HG03565 (cell line): Measurements from ENCODE around the gene COBL.

ENCODE experiments used
- ATAC-seq: cut with Tn5 transposase; IDR thresholded peaks from one replicate; pipeline ENCODE4 v1.9.1; 2021; ENCODE audit warnings: mild to moderate bottlenecking, moderate library complexity; ENCODE audit not compliant: unreplicated experiment

The COBL gene

GRCh38 chr7:51256209-51256781, 60.3 kb downstream of the COBL start:
- ATAC-seq: no peak

GRCh38 chr7:51255536-51256208, 60.9 kb downstream of the COBL start:
- ATAC-seq: no peak

- ATAC-seq: no peak
Measured at GRCh38 chr7:51255036-51255435, 61.6 kb downstream of the COBL start.

- no peak for ATAC-seq
Measured at GRCh38 chr7:51253157-51253556, 63.5 kb downstream of the COBL start.

DNA sequence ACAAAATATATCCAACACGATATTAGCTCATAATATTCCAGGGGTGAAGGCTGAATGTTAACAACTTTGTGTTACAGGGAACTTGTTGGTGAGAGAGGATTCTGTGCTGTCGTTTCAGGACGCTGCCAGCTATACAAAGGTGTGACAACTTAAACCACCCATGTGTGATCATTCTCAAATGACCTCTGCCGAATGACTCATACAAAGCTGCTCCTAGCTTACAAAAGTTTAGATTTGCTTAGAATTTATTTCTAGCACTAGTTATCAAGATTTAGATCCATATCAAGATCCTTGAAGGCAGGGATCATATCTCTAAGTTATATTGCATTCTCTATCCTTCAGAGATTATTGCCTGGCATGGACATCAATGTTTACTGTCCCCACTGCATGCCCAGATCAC, 65.3 kb downstream of the COBL start:
- ATAC-seq: no peak

GRCh38 chr7:51250512-51250911, 66.1 kb downstream of the COBL start:
- ATAC-seq: no peak

GRCh38 chr7:51249991-51250390, 66.6 kb downstream of the COBL start:
- ATAC-seq: no peak

GRCh38 chr7:51249187-51249945, 67.2 kb downstream of the COBL start:
- no peak for ATAC-seq

DNA sequence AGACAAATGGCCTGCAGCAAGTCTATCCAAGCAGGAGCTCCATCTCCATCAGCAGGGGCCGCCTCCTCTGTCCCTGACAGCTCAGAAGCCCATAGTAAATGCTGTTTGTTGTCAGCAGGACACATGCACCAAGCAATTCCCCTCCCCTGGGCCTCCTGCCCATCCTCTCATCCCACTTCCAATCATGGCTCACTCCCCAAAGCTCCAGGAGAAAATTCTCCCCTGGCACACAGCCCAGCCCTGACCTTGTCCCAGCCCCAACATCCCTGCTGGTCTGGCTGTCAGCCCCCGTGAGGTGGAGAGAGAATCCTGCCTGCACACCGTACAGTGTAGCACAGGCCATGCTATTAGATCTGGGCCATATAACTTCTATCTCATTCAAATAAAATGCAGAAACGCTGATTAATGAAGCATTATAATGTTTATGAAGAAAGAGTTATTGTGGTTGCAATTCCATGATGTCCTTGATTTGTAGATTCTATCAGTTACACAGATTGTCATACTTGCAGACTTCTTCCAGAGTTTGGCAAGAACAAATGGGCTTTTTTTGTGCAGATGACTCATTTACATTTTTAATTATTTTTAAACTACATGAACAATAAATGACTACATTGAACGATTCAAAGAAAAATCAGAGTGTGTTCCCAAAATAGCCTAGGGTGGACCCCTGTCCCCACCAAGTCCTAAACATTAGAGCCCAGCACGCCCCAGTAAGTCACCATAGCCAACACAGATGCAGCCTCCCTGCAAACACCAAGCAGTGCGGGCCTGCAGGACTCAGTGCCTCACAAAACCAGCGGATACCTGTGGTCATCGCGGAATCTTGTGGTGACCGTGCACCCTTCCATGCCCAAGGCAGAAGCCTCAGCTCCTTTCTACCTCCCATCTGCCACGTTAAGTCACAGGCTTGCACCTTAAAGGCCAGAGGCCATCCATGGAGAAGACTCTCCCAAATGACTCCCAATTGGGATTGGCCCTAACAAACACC, 70.1 kb downstream of the COBL start:
- no peak for ATAC-seq

DNA sequence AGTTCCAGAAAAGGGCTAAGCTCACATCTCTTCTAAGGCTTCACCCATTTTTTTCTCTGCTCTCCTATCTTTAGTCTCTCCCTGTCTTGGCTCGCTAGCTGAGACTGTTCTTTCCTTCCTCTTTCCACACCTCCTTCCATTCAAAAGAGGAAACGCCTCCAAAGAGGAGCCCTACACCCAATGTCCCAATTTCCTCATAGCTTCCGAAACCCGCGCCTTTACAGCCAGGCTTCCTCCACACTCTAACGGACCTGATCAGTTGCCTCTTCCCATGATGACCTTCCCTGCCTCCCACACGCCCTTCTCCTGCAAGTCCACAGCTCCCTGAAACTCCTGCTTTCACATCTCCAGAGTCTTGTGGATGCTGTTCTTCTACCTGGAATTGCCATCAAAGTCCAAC, 71.7 kb downstream of the COBL start:
- ATAC-seq: no peak

- no peak for ATAC-seq
Measured at GRCh38 chr7:51244053-51244452, 72.6 kb downstream of the COBL start.

DNA sequence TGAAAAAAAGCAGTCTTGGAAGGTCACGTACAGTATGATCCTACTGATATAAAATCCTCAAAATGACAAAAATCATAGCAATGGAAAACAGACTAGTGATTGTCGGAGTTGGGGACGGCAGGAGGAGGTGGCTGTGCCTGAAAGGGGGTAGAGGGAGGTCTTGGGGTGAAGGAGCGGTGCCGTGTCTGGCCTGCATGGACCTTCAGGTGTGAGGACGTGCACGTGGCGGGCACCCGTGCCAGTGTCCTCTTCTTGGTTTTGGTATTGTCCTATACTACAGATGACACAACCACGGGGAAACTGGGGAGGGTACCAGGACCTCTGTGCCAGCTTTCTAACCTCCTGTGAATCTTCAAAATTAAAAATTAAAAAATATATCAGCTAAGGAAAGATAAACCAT, 73.0 kb downstream of the COBL start:
- ATAC-seq: no peak

DNA sequence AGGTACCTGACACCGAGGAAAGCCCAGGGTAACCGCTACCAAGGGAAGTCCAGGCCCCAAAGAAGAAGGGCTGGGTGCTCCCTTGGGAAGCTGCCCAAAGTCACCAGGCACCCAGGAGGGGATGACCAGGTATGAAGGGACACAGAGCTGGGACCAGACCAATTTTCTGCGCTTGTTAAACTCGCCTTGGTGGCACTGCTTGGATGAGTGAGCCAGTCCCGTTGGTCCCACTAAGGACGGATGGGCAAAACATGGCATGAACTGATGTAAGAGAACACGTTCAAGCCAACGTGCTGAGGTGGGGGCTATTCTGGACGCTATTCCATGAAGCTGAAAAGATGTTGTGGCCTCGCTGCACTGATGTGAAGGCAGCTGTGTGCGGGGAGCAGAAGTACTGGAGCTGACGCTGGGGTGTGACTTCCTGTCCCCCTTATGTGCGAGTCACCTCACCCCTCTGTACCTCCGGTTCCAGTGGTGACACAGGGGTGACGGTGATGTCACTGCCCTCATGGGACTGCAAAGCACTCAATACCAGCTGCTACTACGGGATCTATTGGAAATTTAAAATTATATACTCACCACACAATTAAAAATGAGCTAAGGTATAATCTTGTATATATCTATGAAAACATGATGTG, 73.6 kb downstream of the COBL start:
- no peak for ATAC-seq

DNA sequence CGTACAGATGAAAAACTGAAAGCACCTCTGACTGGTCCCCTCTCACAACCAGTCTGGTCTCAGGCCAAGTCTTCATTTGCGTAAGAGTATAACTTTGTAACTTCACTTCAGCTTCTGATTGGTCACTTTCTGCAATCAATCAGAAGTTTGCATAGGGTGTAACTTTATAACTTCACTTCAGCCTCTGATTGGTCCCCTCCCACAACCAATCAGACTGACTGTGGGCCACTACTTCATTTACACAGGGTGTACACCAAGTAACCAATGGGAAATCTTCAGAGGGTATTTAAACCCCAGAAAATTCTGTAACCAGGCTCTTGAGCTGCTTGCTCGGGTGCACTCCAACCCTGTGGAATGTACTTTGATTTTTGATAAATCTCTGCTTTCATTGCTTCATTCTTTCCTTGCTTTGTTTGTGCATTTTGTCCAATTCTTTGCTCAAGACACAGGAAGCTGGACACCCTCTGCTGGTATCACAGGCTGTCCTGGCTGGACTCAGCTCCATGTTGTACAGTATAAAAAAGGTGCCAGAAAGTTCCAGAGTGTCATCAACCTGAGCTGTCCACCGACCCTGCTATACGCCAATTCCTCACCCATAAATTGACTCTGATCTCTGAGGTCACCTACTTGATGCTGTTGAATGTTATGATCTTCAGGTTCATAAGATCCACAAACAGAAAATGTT, 74.5 kb downstream of the COBL start:
- ATAC-seq: no peak

GRCh38 chr7:51240868-51241267, 75.7 kb downstream of the COBL start:
- ATAC-seq: no peak

- ATAC-seq: no peak
Measured at GRCh38 chr7:51239691-51240090, 76.9 kb downstream of the COBL start.

- no peak for ATAC-seq
Measured at GRCh38 chr7:51238981-51239495, 77.6 kb downstream of the COBL start.

DNA sequence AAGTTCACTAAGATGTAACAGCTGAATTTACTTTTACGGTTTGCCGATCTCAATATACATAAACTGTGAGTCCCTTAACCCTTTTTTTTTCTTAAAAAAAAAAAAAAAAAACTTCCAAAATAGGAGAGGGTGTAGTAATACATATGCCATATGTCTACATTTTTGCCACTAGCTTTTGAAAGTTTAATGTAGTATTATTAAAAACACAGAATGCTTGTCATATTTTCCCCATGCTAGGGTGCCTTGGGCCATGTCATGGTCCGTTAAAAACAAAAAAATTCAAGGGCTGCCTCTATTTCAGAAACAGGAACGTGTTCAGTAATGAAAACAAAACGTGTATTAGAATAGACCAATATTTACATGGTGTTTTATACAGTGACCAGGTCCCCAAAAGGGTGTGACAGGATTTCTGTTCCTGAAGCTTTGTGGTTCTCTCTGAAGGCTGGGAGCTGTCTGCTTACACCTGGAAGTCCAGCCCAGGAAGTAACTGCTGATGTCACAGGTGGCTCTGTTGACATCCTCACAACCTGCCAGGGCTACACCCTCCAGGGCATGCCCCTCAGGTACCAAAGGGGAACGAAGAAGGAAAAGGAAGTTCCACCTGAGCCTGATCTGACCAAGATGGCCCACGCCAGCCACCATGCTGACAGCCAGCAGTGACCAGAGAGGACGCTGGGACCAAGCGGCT, 79.0 kb downstream of the COBL start:
- ATAC-seq: no peak

DNA sequence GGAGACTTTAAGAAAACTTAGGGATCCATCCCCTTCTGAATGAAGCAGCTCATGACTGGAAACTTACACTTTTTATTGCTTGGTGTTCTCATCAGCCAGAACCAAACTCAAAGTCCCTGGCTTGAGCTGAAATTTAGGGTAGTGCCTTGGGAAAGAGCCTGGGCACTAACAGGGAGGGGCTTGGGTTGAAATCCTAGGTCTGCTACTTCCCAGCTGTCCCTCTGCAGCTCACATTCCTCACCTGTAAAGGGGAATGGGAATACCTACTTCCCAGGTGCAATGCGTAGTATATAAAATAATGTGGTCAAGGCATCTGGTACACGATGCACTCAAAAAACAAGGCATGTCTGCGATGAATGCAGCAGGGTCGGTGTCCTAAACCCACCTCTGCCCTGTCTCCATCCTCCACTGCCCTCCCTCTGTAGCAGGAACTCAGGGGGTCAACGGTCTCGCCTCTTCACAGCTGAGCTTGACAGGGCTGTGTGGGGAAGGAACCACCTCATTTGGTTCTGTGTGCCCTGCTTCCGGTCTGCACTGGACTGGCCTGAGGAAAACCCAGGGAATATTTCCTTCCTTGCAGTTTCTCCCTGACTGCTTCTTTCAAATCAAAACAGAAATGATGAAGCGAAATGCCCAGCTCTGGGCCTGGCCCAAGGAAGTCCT, 80.0 kb downstream of the COBL start:
- no peak for ATAC-seq
